GM12891 (cell line): ENCODE measurements around the gene MRM3.
"Not testable (repeated sequence)": the region's sequence is repeated elsewhere in the genome, so short reads cannot be mapped to it uniquely, and the experiment has no call there.

ENCODE experiments used
- DNase-seq: peaks from one replicate; pipeline ENCODE4 v3.0.0; 2011; ENCODE audit warnings: low spot score; ENCODE audit not compliant: insufficient read length
- FAIRE-seq: peaks from 2 replicates; lab custom pipeline; 2011; peaks lifted over from hg19 to GRCh38; lab: Jason Lieb, UNC
- PAX5 ChIP-seq: IDR thresholded peaks from 2 replicates; pipeline ENCODE4 v1.6.1; 2011; ENCODE audit warnings: low read length, moderate library complexity, mild to moderate bottlenecking; ENCODE audit not compliant: insufficient read depth, severe bottlenecking
- POLR2A ChIP-seq: IDR thresholded peaks from 2 replicates; pipeline ENCODE4 v1.6.1; 2011; ENCODE audit warnings: low read depth, low read length, control low read depth
- POLR2AphosphoS5 ChIP-seq: IDR thresholded peaks from 2 replicates; pipeline ENCODE4 v1.6.1; 2011; ENCODE audit warnings: low read depth, low read length, control low read depth
- POU2F2 ChIP-seq: IDR thresholded peaks from 2 replicates; pipeline ENCODE4 v1.6.1; 2011; ENCODE audit warnings: low read depth, mild to moderate bottlenecking, control low read depth, low read length, moderate library complexity
- SPI1 ChIP-seq: IDR thresholded peaks from 2 replicates; pipeline ENCODE4 v1.6.1; 2011; ENCODE audit warnings: low read depth, low read length, control low read depth
- TAF1 ChIP-seq: IDR thresholded peaks from 2 replicates; pipeline ENCODE4 v1.6.1; 2011; ENCODE audit warnings: low read depth, low read length, control low read depth

Gene MRM3

GRCh38 chr17:752620-753219 lies 29.4 kb upstream of the MRM3 start:
- FAIRE-seq: peak; percentile 28
- peak; percentile 70 for DNase-seq
- no peak for TF ChIP-seq POU2F2
- no peak for TF ChIP-seq SPI1
- TF ChIP-seq POLR2A: no peak
- no peak for TF ChIP-seq TAF1
- TF ChIP-seq PAX5: no peak
- TF ChIP-seq POLR2AphosphoS5: no peak

- no peak for FAIRE-seq
- DNase-seq: no peak
- TF ChIP-seq POLR2A (no peak), PAX5 (no peak), POLR2AphosphoS5 (no peak), SPI1 (no peak), TAF1 (no peak), POU2F2 (no peak)
Measured at GRCh38 chr17:753418-753817, 28.7 kb upstream of the MRM3 start.

- DNase-seq: not testable (repeated sequence)
- FAIRE-seq: peak; percentile 47
Measured at GRCh38 chr17:755319-755961, 26.7 kb upstream of the MRM3 start.

- FAIRE-seq, DNase-seq: not testable (repeated sequence)
Measured at GRCh38 chr17:756010-756567, 26.1 kb upstream of the MRM3 start.

GRCh38 chr17:759964-760363 lies 22.2 kb upstream of the MRM3 start:
- DNase-seq (no peak), FAIRE-seq (no peak)
- TF ChIP-seq POLR2A (no peak), POLR2AphosphoS5 (no peak), PAX5 (no peak), SPI1 (no peak), TAF1 (no peak), POU2F2 (no peak)

GRCh38 chr17:760371-760770 lies 21.8 kb upstream of the MRM3 start:
- FAIRE-seq (no peak), DNase-seq (no peak)
- TF ChIP-seq SPI1 (no peak), TAF1 (no peak), POLR2A (no peak)

- no peak for FAIRE-seq
- TF ChIP-seq PAX5 (no peak), POLR2A (no peak), SPI1 (no peak), POLR2AphosphoS5 (no peak), POU2F2 (no peak), TAF1 (no peak)
Measured at GRCh38 chr17:767076-767475, 15.1 kb upstream of the MRM3 start.

GRCh38 chr17:773016-773415 lies 9.1 kb upstream of the MRM3 start:
- FAIRE-seq (no peak), DNase-seq (no peak)
- TF ChIP-seq SPI1: no peak
- TF ChIP-seq TAF1: no peak
- TF ChIP-seq POLR2AphosphoS5: no peak
- no peak for TF ChIP-seq PAX5
- no peak for TF ChIP-seq POU2F2
- TF ChIP-seq POLR2A: no peak

More at GRCh38 chr17:767076-767475, 15.1 kb upstream of the MRM3 start:
- DNase-seq: no peak

- no peak for TF ChIP-seq POU2F2
- TF ChIP-seq TAF1: no peak
- no peak for TF ChIP-seq POLR2A
- TF ChIP-seq POLR2AphosphoS5: no peak
- TF ChIP-seq SPI1: no peak
- TF ChIP-seq PAX5: no peak
- no peak for DNase-seq
- no peak for FAIRE-seq
Measured at GRCh38 chr17:773467-774312, 8.5 kb upstream of the MRM3 start.

- TF ChIP-seq SPI1 (no peak), POLR2A (no peak), PAX5 (no peak), POU2F2 (no peak), TAF1 (no peak), POLR2AphosphoS5 (no peak)
- FAIRE-seq (no peak), DNase-seq (no peak)
Measured at GRCh38 chr17:774313-774584, 7.9 kb upstream of the MRM3 start.
